Measurements from ENCODE around the gene TLE4. TPM values are rescaled to one million over a fixed set of nuclear protein-coding genes. Genes with fewer than 3 reads are reported as not detected.
A peak's percentile ranks its signal among the peaks of the same experiment; 100 is the strongest.

The TLE4 gene
- total RNA-seq, 1 donor from 2014 or later, result 98.5 TPM

DNA sequence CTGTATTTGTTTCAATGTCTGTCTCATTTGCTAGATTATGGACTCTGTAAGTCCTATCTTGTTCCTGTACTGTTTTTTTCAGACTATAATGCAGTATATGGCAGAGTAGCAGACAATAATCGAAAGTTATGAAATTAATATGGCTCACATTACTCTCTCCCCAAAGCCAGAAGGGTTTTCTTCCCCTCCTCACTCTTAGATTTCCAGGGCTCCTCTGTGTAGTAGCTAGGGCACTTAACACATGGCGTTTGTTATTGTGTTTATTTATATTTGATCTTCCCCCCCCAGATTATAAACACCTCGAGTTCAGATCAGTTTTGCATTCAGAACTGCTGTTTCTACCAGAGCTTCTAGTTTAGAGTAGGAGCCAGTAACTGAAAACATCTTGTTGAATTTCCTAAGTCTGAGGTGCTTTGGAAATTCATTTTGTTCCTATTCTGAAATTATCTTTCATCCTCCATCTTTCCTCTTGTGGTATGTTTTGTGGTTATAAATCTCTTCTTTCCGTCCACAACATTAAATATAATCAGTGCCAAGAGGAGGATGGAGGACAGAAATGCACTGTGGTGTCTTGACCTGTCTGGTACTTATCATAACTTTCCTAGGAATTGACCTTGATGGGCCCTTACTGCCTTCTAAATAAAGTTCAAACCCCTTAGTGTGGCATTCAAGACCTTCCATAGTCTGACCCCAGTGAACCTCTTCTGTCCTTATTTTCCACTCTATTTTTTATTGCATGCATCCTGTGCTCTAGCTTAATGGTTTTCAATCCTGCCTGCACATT, 27.0 kb downstream of the TLE4 start:
- peaks cover 29% of the 10 kb centered on the region for H3K36me3 Mint-ChIP-seq (ENCODE audit: low read depth, unreplicated experiment)
- H3K4me3 Mint-ChIP-seq (ENCODE audit: unreplicated experiment), result no peak overlapping the region
- Histone ChIP-seq H4K20me1 (ENCODE audit: insufficient read depth, low read length) (peaks cover 66% of the 10 kb centered on the region), H2AFZ (ENCODE audit: low read depth, low read length) (no peak overlapping the region), H3K79me2 (ENCODE audit: insufficient read depth, low read length) (peaks cover 77% of the 10 kb centered on the region), H3K9ac (ENCODE audit: low read length) (no peak overlapping the region), H3K4me3 (ENCODE audit: insufficient read depth, low read depth, low read length) (no peak overlapping the region), H3K36me3 (ENCODE audit: insufficient read depth, low read length) (peaks cover 4% of the 10 kb centered on the region), H3K27me3 (ENCODE audit: insufficient read depth, low read length) (no peaks in the 10 kb centered on the region), H3K4me2 (ENCODE audit: low read length) (no peak overlapping the region), H3K27ac (ENCODE audit: low read depth, low read length) (no peak overlapping the region), H3K4me1 (ENCODE audit: insufficient read depth, low read length) (no peaks in the 10 kb centered on the region), H3K9me3 (ENCODE audit: insufficient read depth, low read depth, low read length) (peaks cover 3% of the 10 kb centered on the region)
- no peak for FAIRE-seq
- TF ChIP-seq EZH2 (IDR thresholded peaks at IDR 0.05; ENCODE audit: insufficient read depth, low read length) (no peak), CTCF (IDR thresholded peaks at IDR 0.05; ENCODE audit: insufficient read depth, low read depth, low read length) (no peak)
- no peaks in the 10 kb centered on the region for H3K27me3 Mint-ChIP-seq (ENCODE audit: low read depth, unreplicated experiment)
- DNase-seq (ENCODE audit: low read depth), result no peak
- peaks cover 15% of the 10 kb centered on the region for H3K4me1 Mint-ChIP-seq (ENCODE audit: low read depth, unreplicated experiment)
- H3K27ac Mint-ChIP-seq (ENCODE audit: unreplicated experiment), result no peak overlapping the region
- H3K9me3 Mint-ChIP-seq (ENCODE audit: unreplicated experiment), result peaks cover 4% of the 10 kb centered on the region

GRCh38 chr9:79600466-79600865, 28.7 kb downstream of the TLE4 start:
- peaks cover 5% of the 10 kb centered on the region for H3K36me3 ChIP-seq (ENCODE audit: insufficient read depth, low read length)
- no peak for TF ChIP-seq EZH2 (IDR thresholded peaks at IDR 0.05; ENCODE audit: insufficient read depth, low read length)
- no peak for TF ChIP-seq CTCF (IDR thresholded peaks at IDR 0.05; ENCODE audit: insufficient read depth, low read depth, low read length)
- H3K79me2 ChIP-seq (ENCODE audit: insufficient read depth, low read length), result peaks cover 77% of the 10 kb centered on the region

More at GRCh38 chr9:79600466-79600865, 28.7 kb downstream of the TLE4 start:
- no peak overlapping the region for H2AFZ ChIP-seq (ENCODE audit: low read depth, low read length)
- no peaks in the 10 kb centered on the region for H3K27me3 ChIP-seq (ENCODE audit: insufficient read depth, low read length)
- peaks cover 4% of the 10 kb centered on the region for H3K9me3 Mint-ChIP-seq (ENCODE audit: unreplicated experiment)
- no peak overlapping the region for H3K4me3 ChIP-seq (ENCODE audit: insufficient read depth, low read depth, low read length)
- FAIRE-seq (peak; percentile 45), DNase-seq (ENCODE audit: low read depth) (no peak)
- no peak overlapping the region for H3K27ac ChIP-seq (ENCODE audit: low read depth, low read length)
- peaks cover 3% of the 10 kb centered on the region for H3K9me3 ChIP-seq (ENCODE audit: insufficient read depth, low read depth, low read length)
- H3K27ac Mint-ChIP-seq (ENCODE audit: unreplicated experiment), result no peak overlapping the region
- no peak overlapping the region for H3K4me2 ChIP-seq (ENCODE audit: low read length)
- no peak overlapping the region for H3K4me3 Mint-ChIP-seq (ENCODE audit: unreplicated experiment)
- H4K20me1 ChIP-seq (ENCODE audit: insufficient read depth, low read length), result peaks cover 68% of the 10 kb centered on the region
- no peak overlapping the region for H3K9ac ChIP-seq (ENCODE audit: low read length)
- peaks cover 29% of the 10 kb centered on the region for H3K36me3 Mint-ChIP-seq (ENCODE audit: low read depth, unreplicated experiment)
- H3K27me3 Mint-ChIP-seq (ENCODE audit: low read depth, unreplicated experiment), result no peaks in the 10 kb centered on the region
- H3K4me1 ChIP-seq (ENCODE audit: insufficient read depth, low read length), result peaks cover 8% of the 10 kb centered on the region
- peaks cover 15% of the 10 kb centered on the region for H3K4me1 Mint-ChIP-seq (ENCODE audit: low read depth, unreplicated experiment)
